HFFc6 (cell line): Measurements from ENCODE around the gene CDKN2A. TPM values are rescaled to one million over a fixed set of nuclear protein-coding genes. Genes with fewer than 3 reads are reported as not detected.

ENCODE experiments used
- DNase-seq: peaks from one replicate; pipeline ENCODE4 v3.0.0-alpha.2; 2018
- H3K27ac Mint-ChIP-seq: 2 replicates; pipeline ENCODE4 v1.8.0; 2020; ENCODE audit warnings: mild to moderate bottlenecking, mixed read lengths
- H3K27me3 Mint-ChIP-seq: 2 replicates; pipeline ENCODE4 v1.8.0; 2021; ENCODE audit warnings: mild to moderate bottlenecking, moderate library complexity, mixed read lengths; ENCODE audit not compliant: insufficient read depth
- H3K36me3 Mint-ChIP-seq: 2 replicates; pipeline ENCODE4 v1.8.0; 2021; ENCODE audit warnings: low read depth, mixed read lengths
- H3K4me1 Mint-ChIP-seq: 2 replicates; pipeline ENCODE4 v1.8.0; 2020; ENCODE audit warnings: low read depth, mixed read lengths
- H3K4me3 Mint-ChIP-seq: 2 replicates; pipeline ENCODE4 v1.8.0; 2020; ENCODE audit warnings: mild to moderate bottlenecking, moderate library complexity, mixed read lengths
- H3K9me3 Mint-ChIP-seq: 2 replicates; pipeline ENCODE4 v1.8.0; 2020; ENCODE audit warnings: mild to moderate bottlenecking, mixed read lengths
- CTCF ChIP-seq: fragments of 200-600 bp; sonication (generic); IDR thresholded peaks from 2 replicates; pipeline ENCODE4 v1.5.0; 2021; ENCODE audit warnings: antibody characterized with exemption, mild to moderate bottlenecking
- total RNA-seq, 6 experiments: library from RNA; stranded (reverse); fragmentation: NEBNext Ultra II Directional; extraction: Animal tissue kit (Norgen Biotek cat#: 25700); gene quantifications; 2 replicates in 1 of 6; 3 replicates in 5 of 6; pipeline ENCODE4 v1.2.3, GENCODE V29; 2021

The CDKN2A gene
- total RNA-seq, 6 experiments from 2014 or later: 47.7 to 133 (median 121) TPM

GRCh38 chr9:22031655-22032411 lies 37.6 kb upstream of the CDKN2A start:
- Mint-ChIP-seq H3K9me3 (no peaks in the 10 kb centered on the region), H3K36me3 (no peaks in the 10 kb centered on the region), H3K4me1 (peaks cover 44% of the 10 kb centered on the region), H3K27me3 (no peaks in the 10 kb centered on the region), H3K4me3 (no peak overlapping the region), H3K27ac (peak overlapping the region; percentile 22; the same call in 1 of the 2 replicates)
- TF ChIP-seq CTCF: no peak
- DNase-seq: no peak

- Mint-ChIP-seq H3K27me3 (peaks cover 2% of the 10 kb centered on the region; the same call in 1 of the 2 replicates), H3K36me3 (no peaks in the 10 kb centered on the region), H3K27ac (peak overlapping the region; percentile 67), H3K9me3 (no peaks in the 10 kb centered on the region), H3K4me3 (peak overlapping the region; percentile 13; the same call in 1 of the 2 replicates), H3K4me1 (peaks cover 35% of the 10 kb centered on the region)
- no peak for TF ChIP-seq CTCF
- DNase-seq: peak; percentile 45
These were observed 36.0 kb upstream of the CDKN2A start for GRCh38 chr9:22030101-22030598.

GRCh38 chr9:22029231-22029630 lies 35.0 kb upstream of the CDKN2A start:
- no peak overlapping the region for H3K27ac Mint-ChIP-seq
- H3K9me3 Mint-ChIP-seq: no peaks in the 10 kb centered on the region
- H3K36me3 Mint-ChIP-seq: no peaks in the 10 kb centered on the region
- H3K4me1 Mint-ChIP-seq: peaks cover 35% of the 10 kb centered on the region
- H3K27me3 Mint-ChIP-seq: peaks cover 2% of the 10 kb centered on the region; the same call in 1 of the 2 replicates
- DNase-seq: no peak
- no peak for TF ChIP-seq CTCF
- no peak overlapping the region for H3K4me3 Mint-ChIP-seq

GRCh38 chr9:22028394-22028793 lies 34.2 kb upstream of the CDKN2A start:
- Mint-ChIP-seq H3K4me3 (no peak overlapping the region), H3K27ac (no peak overlapping the region), H3K9me3 (no peaks in the 10 kb centered on the region), H3K27me3 (peaks cover 2% of the 10 kb centered on the region; the same call in 1 of the 2 replicates), H3K4me1 (peaks cover 35% of the 10 kb centered on the region), H3K36me3 (no peaks in the 10 kb centered on the region)
- TF ChIP-seq CTCF: no peak
- no peak for DNase-seq

- Mint-ChIP-seq H3K4me1 (peaks cover 24% of the 10 kb centered on the region), H3K27ac (no peak overlapping the region), H3K4me3 (no peak overlapping the region), H3K9me3 (peaks cover 5% of the 10 kb centered on the region; the same call in 1 of the 2 replicates), H3K27me3 (peaks cover 2% of the 10 kb centered on the region; the same call in 1 of the 2 replicates), H3K36me3 (peaks cover 4% of the 10 kb centered on the region)
- DNase-seq: no peak
- TF ChIP-seq CTCF: no peak
These were observed 32.5 kb upstream of the CDKN2A start for GRCh38 chr9:22026696-22027095.
